Placental pericyte (primary cell): Measurements from ENCODE around the gene MAGEA1. TPM values are rescaled to one million over a fixed set of nuclear protein-coding genes. Genes with fewer than 3 reads are reported as not detected.

Experiments used
- total RNA-seq: library from RNA; depleted of rRNA; stranded (reverse); fragments of >200 nt; gene quantifications from 2 replicates; pipeline ENCODE4 v1.2.3, GENCODE V29; 2012

The MAGEA1 gene
- not detected in 2 replicates for total RNA-seq

GRCh38 chrX:153179131-153179530 lies at the start of gene MAGEA1:
Gene MAGEA1, plus strand, starts transcription at chrX:153179284. Its CDS starts 3,106 bp downstream, at chrX:153182390.

Other genes with a start within 250 kb of the MAGEA1 start
- gene PNMA5, start 185.2 kb upstream of the MAGEA1 start, total RNA-seq, result not detected in 2 replicates
- gene PNMA3, start 122.8 kb upstream of the MAGEA1 start, total RNA-seq, result not detected in 2 replicates
- 0.29 and 1.5 TPM in 2 replicates for gene PNMA6A, start 106.8 kb upstream of the MAGEA1 start, total RNA-seq
- gene PNMA6F, start 142.5 kb downstream of the MAGEA1 start, total RNA-seq, result not detected in 2 replicates
- 10.1 and 13.5 TPM in 2 replicates for gene ZNF275, start 154.9 kb downstream of the MAGEA1 start, total RNA-seq
- not detected in 2 replicates for gene PNMA6E, start 222.1 kb downstream of the MAGEA1 start, total RNA-seq
- gene ZFP92, start 232.2 kb downstream of the MAGEA1 start, total RNA-seq, result under 0.01 and 0.44 TPM in 2 replicates